IMR-90 (cell line): ENCODE measurements around the gene TENM4. TPM values are rescaled to one million over a fixed set of nuclear protein-coding genes. Genes with fewer than 3 reads are reported as not detected.

Source experiments
- ATAC-seq: fragments of 200-7000 bp; cut with Tn5 transposase; 2 replicates; pipeline ENCODE4 v1.9.1; 2020; ENCODE audit warnings: low read depth, mild to moderate bottlenecking, moderate library complexity
- BruUV-seq: library from RNA; stranded (reverse); fragments of 400-500 nt; replicated peaks from 2 replicates; lab custom pipeline; 2021; lab: Mats Ljungman, UMichigan
- CTCF ChIA-PET: fragments of 300-600 bp; formaldehyde crosslinking; extraction: SDS; loops from one replicate; lab custom pipeline; 2021; ENCODE audit warnings: antibody characterized with exemption; lab: Yijun Ruan, JAX
- POLR2A ChIA-PET: fragments of 300-600 bp; sonication (Branson Sonifier 250); formaldehyde crosslinking; loops from one replicate; lab custom pipeline; 2022; ENCODE audit warnings: antibody characterized with exemption; ENCODE audit not compliant: unreplicated experiment; lab: Charles Lee
- DNase-seq: peaks from one replicate; pipeline ENCODE4 v3.0.0; 2013
- H2AFZ ChIP-seq: replicated peaks from 2 replicates; pipeline ENCODE3; 2013; ENCODE audit warnings: low read length, mild to moderate bottlenecking; ENCODE audit not compliant: poor library complexity
- H2AK5ac ChIP-seq: 2 replicates; pipeline ENCODE4 v1.6.1; 2013; ENCODE audit warnings: low read depth, low read length, inconsistent platforms
- H2AK9ac ChIP-seq: replicated peaks from 2 replicates; pipeline ENCODE3; 2013; ENCODE audit warnings: mild to moderate bottlenecking, low read depth, low read length, moderate library complexity; ENCODE audit not compliant: poor library complexity
- H2BK120ac ChIP-seq: 2 replicates; pipeline ENCODE4 v1.6.1; 2013; ENCODE audit warnings: low read depth, low read length, inconsistent platforms
- H2BK15ac ChIP-seq: 3 replicates; pipeline ENCODE4 v1.6.1; 2013; ENCODE audit warnings: low read depth, low read length, inconsistent platforms
- H2BK20ac ChIP-seq: 2 replicates; pipeline ENCODE4 v1.6.1; 2013; ENCODE audit warnings: low read depth, mild to moderate bottlenecking, inconsistent platforms, low read length, moderate library complexity
- H2BK5ac ChIP-seq: 2 replicates; pipeline ENCODE4 v1.6.1; 2013; ENCODE audit warnings: mild to moderate bottlenecking, low read depth, low read length, inconsistent platforms; ENCODE audit not compliant: poor library complexity, severe bottlenecking
- H3K14ac ChIP-seq: replicated peaks from 2 replicates; pipeline ENCODE4 v1.6.1; 2013; ENCODE audit warnings: low read depth, low read length, inconsistent platforms
- H3K18ac ChIP-seq: 2 replicates; pipeline ENCODE4 v1.6.1; 2013; ENCODE audit warnings: low read depth, low read length, control low read depth
- H3K23ac ChIP-seq: 2 replicates; pipeline ENCODE4 v1.6.1; 2013; ENCODE audit warnings: low read depth, low read length, inconsistent platforms
- H3K27ac ChIP-seq: 2 replicates; pipeline ENCODE4 v1.5.1; 2013; ENCODE audit warnings: mild to moderate bottlenecking, control low read depth, low read length; ENCODE audit not compliant: insufficient read depth
- H3K27me3 ChIP-seq: 2 replicates; pipeline ENCODE4 v1.6.1; 2013; ENCODE audit warnings: low read length; ENCODE audit not compliant: control insufficient read depth, insufficient read depth
- H3K36me3 ChIP-seq: 2 replicates; pipeline ENCODE4 v1.6.1; 2013; ENCODE audit warnings: low read length, mixed read lengths; ENCODE audit not compliant: control insufficient read depth, insufficient read depth
- H3K4ac ChIP-seq: 2 replicates; pipeline ENCODE4 v1.6.1; 2013; ENCODE audit warnings: low read depth, low read length, inconsistent platforms
- H3K4me1 ChIP-seq: 2 replicates; pipeline ENCODE4 v1.6.1; 2013; ENCODE audit warnings: low read length, mixed read lengths; ENCODE audit not compliant: control insufficient read depth, insufficient read depth
- H3K4me2 ChIP-seq: 2 replicates; pipeline ENCODE4 v1.6.1; 2013; ENCODE audit warnings: low read depth, mild to moderate bottlenecking, control low read depth, low read length, moderate library complexity
- H3K4me3 ChIP-seq: 2 replicates; pipeline ENCODE4 v1.5.1; 2013; ENCODE audit warnings: low read depth, mild to moderate bottlenecking, control low read depth, low read length, moderate library complexity; ENCODE audit not compliant: insufficient read depth
- H3K56ac ChIP-seq: 2 replicates; pipeline ENCODE4 v1.6.1; 2013; ENCODE audit warnings: low read length, inconsistent platforms; ENCODE audit not compliant: insufficient read depth; ENCODE audit errors: extremely low read depth
- H3K79me1 ChIP-seq, 2 experiments: 2 replicates each; pipeline ENCODE4 v1.6.1; 2013; ENCODE audit warnings: low read length in 2 of 2, inconsistent platforms in 1 of 2, low read depth in 1 of 2
- H3K9ac ChIP-seq: 2 replicates; pipeline ENCODE4 v1.6.1; 2013; ENCODE audit warnings: low read depth, low read length, control low read depth
- H3K9me1 ChIP-seq: 2 replicates; pipeline ENCODE4 v1.6.1; 2013; ENCODE audit warnings: low read length, inconsistent platforms; ENCODE audit not compliant: insufficient read depth
- H3K9me3 ChIP-seq: 2 replicates; pipeline ENCODE4 v1.6.1; 2013; ENCODE audit warnings: low read length; ENCODE audit not compliant: control insufficient read depth, insufficient read depth
- H4K20me1 ChIP-seq: 2 replicates; pipeline ENCODE4 v1.6.1; 2013; ENCODE audit warnings: low read length, inconsistent platforms; ENCODE audit not compliant: insufficient read depth
- H4K5ac ChIP-seq: 2 replicates; pipeline ENCODE4 v1.6.1; 2013; ENCODE audit warnings: mild to moderate bottlenecking, low read depth, low read length, control low read depth
- H4K8ac ChIP-seq, 2 experiments: 2 replicates each; pipeline ENCODE4 v1.6.1; 2013; ENCODE audit warnings: low read depth in 2 of 2, low read length in 2 of 2, control low read depth in 1 of 2, inconsistent platforms in 1 of 2
- H4K91ac ChIP-seq: 2 replicates; pipeline ENCODE4 v1.6.1; 2013; ENCODE audit warnings: low read depth, low read length, inconsistent platforms; ENCODE audit not compliant: insufficient read depth
- CHD1 ChIP-seq: IDR thresholded peaks from 2 replicates; pipeline ENCODE4 v1.6.1; 2012; ENCODE audit warnings: low read depth, low read length, improper control_type of control experiment
- MAFK ChIP-seq: IDR thresholded peaks from 2 replicates; pipeline ENCODE4 v1.6.1; 2012; ENCODE audit warnings: low read depth, low read length, improper control_type of control experiment
- POLR2A ChIP-seq: IDR thresholded peaks from 2 replicates; pipeline ENCODE4 v1.6.1; 2012; ENCODE audit warnings: mild to moderate bottlenecking, low read depth, low read length
- RFX5 ChIP-seq: IDR thresholded peaks from 2 replicates; pipeline ENCODE4 v1.8.0; 2012; ENCODE audit warnings: low read depth, mild to moderate bottlenecking, low read length, moderate library complexity
- WGBS, 2 experiments: methylation state at CpG; one replicate each; pipeline versions ENCODE4 v1.1.5 to v1.1.7; 2013; ENCODE audit warnings: missing lambda C conversion rate in 2 of 2; ENCODE audit not compliant: insufficient read length in 1 of 2; ENCODE audit errors: extremely low coverage in 2 of 2; 5-methylcytosine and 5-hydroxymethylcytosine counted together
- dilution Hi-C: fragments of 300-500 bp; cut with HindIII; formaldehyde crosslinking; loops from one replicate; pipeline ENCODE4 v1.14.3; 2018; ENCODE audit warnings: low sequenced_read_pairs; ENCODE audit not compliant: unreplicated experiment
- in situ Hi-C: fragments of 300-500 bp; cut with MboI; formaldehyde crosslinking; loops from 3 replicates; pipeline ENCODE4 v1.14.3; 2019; ENCODE audit warnings: low sequenced_read_pairs, inconsistent platforms, mixed read lengths
- intact Hi-C: fragments of 100-400 bp; cut with micrococcal nuclease; formaldehyde crosslinking; loops from 2 replicates; pipeline ENCODE4 v1.10.0; 2022
- polyA plus RNA-seq, 3 experiments: library from polyadenylated mRNA; depleted of rRNA; stranded (reverse); fragments of >200 nt; gene quantifications; 2 replicates each; pipeline ENCODE4 v1.2.3, GENCODE V29; 2012; ENCODE audit warnings: low replicate concordance in 1 of 3
- total RNA-seq: library from RNA; depleted of rRNA; stranded (reverse); fragments of >200 nt; gene quantifications from 2 replicates; pipeline ENCODE4 v1.2.3, GENCODE V29; 2012

Gene TENM4
- total and polyA plus RNA-seq, 2 of the 4 experiments (the other 2 are of a cell fraction), result 7.4 to 9.0 TPM

- no peak overlapping the region for H2BK20ac ChIP-seq
- no peak for TF ChIP-seq CHD1
- TF ChIP-seq MAFK, result no peak
- no peak for TF ChIP-seq POLR2A
- TF ChIP-seq RFX5, result no peak
- peaks cover 2% of the 10 kb centered on the region; the same call in 1 of the 2 replicates for H3K9me3 ChIP-seq
- peaks cover 21% of the 10 kb centered on the region; the same call in 1 of the 2 replicates for H3K4me1 ChIP-seq
- peaks cover 3% of the 10 kb centered on the region; the same call in 1 of the 2 replicates for H3K9me1 ChIP-seq
- no peak overlapping the region; the same call in 2 of the 3 replicates for H2BK15ac ChIP-seq
- no peak overlapping the region for H3K4me3 ChIP-seq
- H3K79me1 ChIP-seq, result no peaks in the 10 kb centered on the region
- no peak overlapping the region for H4K91ac ChIP-seq
- WGBS, 2 experiments, result no CpG with 5 or more reads among the region's 3 CpGs
- H2AK5ac ChIP-seq, result no peak overlapping the region
- no peaks in the 10 kb centered on the region for H4K20me1 ChIP-seq
- no peaks in the 10 kb centered on the region for H3K36me3 ChIP-seq
- DNase-seq, result peak; percentile 13
- H4K5ac ChIP-seq, result no peak overlapping the region; the same call in 1 of the 2 replicates
- no peaks in the 10 kb centered on the region for H3K27me3 ChIP-seq
- POLR2A ChIA-PET, result no interaction called here
- no peak overlapping the region for H2BK5ac ChIP-seq
- dilution Hi-C loops, result no loop called here
- in situ Hi-C loops, result no loop called here
- intact Hi-C loops, result no loop called here
- no peak overlapping the region for H3K56ac ChIP-seq
- no TSS peak for BruUV-seq
- no peak overlapping the region for H4K8ac ChIP-seq
- 0 out of 2 replicates have a peak overlapping the region, but pooled peaks have one; percentile 16 for H3K4ac ChIP-seq
- H3K9ac ChIP-seq, result no peak overlapping the region
- H3K18ac ChIP-seq, result peak overlapping the region; percentile 63; the same call in 1 of the 2 replicates
- no peak overlapping the region for H3K14ac ChIP-seq
- H2AFZ ChIP-seq, result no peak overlapping the region
- no peak overlapping the region for H2BK120ac ChIP-seq
- no peak for ATAC-seq
- no peak overlapping the region for H3K4me2 ChIP-seq
- H3K27ac ChIP-seq, result no peak overlapping the region
- no peak overlapping the region for H2AK9ac ChIP-seq
- CTCF ChIA-PET, result interaction anchor here (0.9 kb wide), 1 partner anchor 245 kb away, joined by 3 read pairs; no protein-coding TSS in a partner anchor
- H3K23ac ChIP-seq, result 0 out of 2 replicates have a peak overlapping the region, but pooled peaks have one; percentile 10
Measured at GRCh38 chr11:79046366-79046765, 394.5 kb downstream of the TENM4 start.
